Neuron (in vitro differentiated cells): ENCODE data around the gene NABP2.

Experiments
- H2AFZ ChIP-seq: one replicate; pipeline ENCODE4 v1.6.1; 2013; ENCODE audit warnings: low read depth, mild to moderate bottlenecking, inconsistent platforms, low read length, moderate library complexity
- H3K27me3 ChIP-seq: one replicate; pipeline ENCODE4 v1.6.1; 2013; ENCODE audit warnings: low read length; ENCODE audit not compliant: insufficient read depth
- H3K36me3 ChIP-seq: one replicate; pipeline ENCODE4 v1.6.1; 2013; ENCODE audit warnings: low read length; ENCODE audit not compliant: insufficient read depth
- H3K4me1 ChIP-seq: one replicate; pipeline ENCODE4 v1.6.1; 2013; ENCODE audit warnings: low read length; ENCODE audit not compliant: insufficient read depth
- H3K4me3 ChIP-seq: 2 replicates; pipeline ENCODE4 v1.5.1; 2013; ENCODE audit warnings: mild to moderate bottlenecking, low read length, moderate library complexity
- H3K9me3 ChIP-seq: one replicate; pipeline ENCODE4 v1.6.1; 2013; ENCODE audit warnings: low read length

The NABP2 gene

DNA sequence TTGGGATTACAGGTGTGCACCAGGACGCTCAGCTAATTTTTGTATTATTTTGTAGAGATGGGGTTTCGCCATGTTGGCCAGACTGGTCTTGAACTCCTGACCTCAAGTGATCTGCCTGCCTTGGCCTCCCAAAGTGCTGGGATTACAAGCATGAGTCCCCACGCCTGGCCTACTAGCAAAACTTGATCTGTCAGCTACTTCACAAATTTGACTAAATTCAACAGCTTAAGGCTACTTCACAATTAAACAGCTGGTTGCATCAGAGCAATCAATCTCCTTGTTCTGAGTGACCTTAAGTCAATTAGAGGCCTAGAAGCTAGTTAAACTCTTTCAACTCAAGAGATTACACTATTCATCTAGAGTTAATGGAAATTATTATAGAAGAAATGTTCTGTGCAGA lies 54.8 kb downstream of the NABP2 start:
- peaks cover 84% of the 10 kb centered on the region for H3K36me3 ChIP-seq
- no peak overlapping the region for H2AFZ ChIP-seq
- no peaks in the 10 kb centered on the region for H3K4me1 ChIP-seq
- no peaks in the 10 kb centered on the region for H3K27me3 ChIP-seq
- H3K4me3 ChIP-seq: no peak overlapping the region
- no peaks in the 10 kb centered on the region for H3K9me3 ChIP-seq
